HS-5 (cell line): ENCODE data around the gene CENPB.
"Not testable (repeated sequence)": the region's sequence is repeated elsewhere in the genome, so short reads cannot be mapped to it uniquely, and the experiment has no call there.

ENCODE experiments used
- DNase-seq: peaks from one replicate; pipeline ENCODE4 v3.0.0-alpha.2; 2012; ENCODE audit warnings: low read depth

The CENPB gene

GRCh38 chr20:3786665-3787323 lies at the start of gene CENPB:
Gene CENPB (minus strand): TSS chr20:3786740. CDS start chr20:3786483, 257 bp downstream.
- DNase-seq: no peak

GRCh38 chr20:3836132-3836531 lies 49.6 kb upstream of the CENPB start:
- DNase-seq: no peak

GRCh38 chr20:3829891-3830290 lies 43.4 kb upstream of the CENPB start:
- not testable (repeated sequence) for DNase-seq

- no peak for DNase-seq
These were observed 42.3 kb upstream of the CENPB start for GRCh38 chr20:3828798-3829197.

- no peak for DNase-seq
These were observed 39.9 kb upstream of the CENPB start for GRCh38 chr20:3826420-3826819.

GRCh38 chr20:3825526-3825925 lies 39.0 kb upstream of the CENPB start:
- no peak for DNase-seq

GRCh38 chr20:3823881-3824280 lies 37.3 kb upstream of the CENPB start:
- DNase-seq: no peak

GRCh38 chr20:3821996-3822395 lies 35.5 kb upstream of the CENPB start:
- DNase-seq: no peak

GRCh38 chr20:3820901-3821727 lies 34.6 kb upstream of the CENPB start:
- no peak for DNase-seq

GRCh38 chr20:3820048-3820900 lies 33.7 kb upstream of the CENPB start, which contains the start of gene AP5S1:
Gene AP5S1 (plus strand): TSS chr20:3820547. CDS start chr20:3822118, 1,571 bp downstream.
- DNase-seq: peak; percentile 91

GRCh38 chr20:3819411-3820047 lies 33.0 kb upstream of the CENPB start:
- DNase-seq: no peak

GRCh38 chr20:3818155-3819151 lies 31.9 kb upstream of the CENPB start:
- peak; percentile 56 for DNase-seq

GRCh38 chr20:3815703-3816315 lies 29.3 kb upstream of the CENPB start:
- DNase-seq: no peak

GRCh38 chr20:3814928-3815495 lies 28.5 kb upstream of the CENPB start:
- DNase-seq: no peak

- no peak for DNase-seq
These were observed 27.5 kb upstream of the CENPB start for GRCh38 chr20:3813848-3814581.

GRCh38 chr20:3812975-3813847 lies 26.7 kb upstream of the CENPB start:
- DNase-seq: no peak

GRCh38 chr20:3812259-3812681 lies 25.7 kb upstream of the CENPB start:
- DNase-seq: no peak
